HL-60 (cell line): ENCODE measurements around the gene DCAF15.

ENCODE experiments used
- GABPA ChIP-seq: IDR thresholded peaks from 2 replicates; pipeline ENCODE4 v1.6.1; 2012; ENCODE audit warnings: low read depth
- POLR2AphosphoS5 ChIP-seq: IDR thresholded peaks from 2 replicates; pipeline ENCODE4 v1.6.1; 2012; ENCODE audit warnings: low read depth
- TF ChIP-seq, protein P1 (sequence below): IDR thresholded peaks from one replicate; pipeline ENCODE4 v1.5.1; 2011; ENCODE audit warnings: low read length, control low read depth, inconsistent platforms; ENCODE audit not compliant: insufficient read depth
- TF ChIP-seq, protein P2 (sequence below): IDR thresholded peaks from 2 replicates; pipeline ENCODE4 v1.6.1; 2012; ENCODE audit warnings: low read depth; ENCODE audit not compliant: insufficient replicate concordance

DNA sequence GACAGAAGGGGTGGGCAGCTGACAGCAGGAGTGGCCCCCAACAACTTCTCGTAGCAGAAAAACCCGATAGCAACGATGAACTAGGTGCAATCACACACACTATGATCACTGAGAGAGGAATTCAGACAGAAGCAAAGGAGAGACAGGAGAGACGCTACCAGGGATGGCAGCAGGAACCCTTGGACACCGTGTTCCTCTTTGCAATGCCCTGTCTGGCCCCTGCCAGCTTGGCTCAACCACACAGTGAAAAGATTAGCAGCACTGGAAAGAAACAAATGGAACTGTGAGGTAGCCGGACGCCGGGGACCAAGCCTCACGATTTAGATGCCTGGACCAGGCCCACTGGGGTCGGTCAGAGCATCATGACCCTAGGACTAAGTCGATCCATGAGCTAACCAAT is 23.6 kb downstream of the DCAF15 start:
- TF ChIP-seq, protein P1, sequence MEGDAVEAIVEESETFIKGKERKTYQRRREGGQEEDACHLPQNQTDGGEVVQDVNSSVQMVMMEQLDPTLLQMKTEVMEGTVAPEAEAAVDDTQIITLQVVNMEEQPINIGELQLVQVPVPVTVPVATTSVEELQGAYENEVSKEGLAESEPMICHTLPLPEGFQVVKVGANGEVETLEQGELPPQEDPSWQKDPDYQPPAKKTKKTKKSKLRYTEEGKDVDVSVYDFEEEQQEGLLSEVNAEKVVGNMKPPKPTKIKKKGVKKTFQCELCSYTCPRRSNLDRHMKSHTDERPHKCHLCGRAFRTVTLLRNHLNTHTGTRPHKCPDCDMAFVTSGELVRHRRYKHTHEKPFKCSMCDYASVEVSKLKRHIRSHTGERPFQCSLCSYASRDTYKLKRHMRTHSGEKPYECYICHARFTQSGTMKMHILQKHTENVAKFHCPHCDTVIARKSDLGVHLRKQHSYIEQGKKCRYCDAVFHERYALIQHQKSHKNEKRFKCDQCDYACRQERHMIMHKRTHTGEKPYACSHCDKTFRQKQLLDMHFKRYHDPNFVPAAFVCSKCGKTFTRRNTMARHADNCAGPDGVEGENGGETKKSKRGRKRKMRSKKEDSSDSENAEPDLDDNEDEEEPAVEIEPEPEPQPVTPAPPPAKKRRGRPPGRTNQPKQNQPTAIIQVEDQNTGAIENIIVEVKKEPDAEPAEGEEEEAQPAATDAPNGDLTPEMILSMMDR: no peak
- TF ChIP-seq POLR2AphosphoS5 (no peak), GABPA (no peak)
- TF ChIP-seq, protein P2, sequence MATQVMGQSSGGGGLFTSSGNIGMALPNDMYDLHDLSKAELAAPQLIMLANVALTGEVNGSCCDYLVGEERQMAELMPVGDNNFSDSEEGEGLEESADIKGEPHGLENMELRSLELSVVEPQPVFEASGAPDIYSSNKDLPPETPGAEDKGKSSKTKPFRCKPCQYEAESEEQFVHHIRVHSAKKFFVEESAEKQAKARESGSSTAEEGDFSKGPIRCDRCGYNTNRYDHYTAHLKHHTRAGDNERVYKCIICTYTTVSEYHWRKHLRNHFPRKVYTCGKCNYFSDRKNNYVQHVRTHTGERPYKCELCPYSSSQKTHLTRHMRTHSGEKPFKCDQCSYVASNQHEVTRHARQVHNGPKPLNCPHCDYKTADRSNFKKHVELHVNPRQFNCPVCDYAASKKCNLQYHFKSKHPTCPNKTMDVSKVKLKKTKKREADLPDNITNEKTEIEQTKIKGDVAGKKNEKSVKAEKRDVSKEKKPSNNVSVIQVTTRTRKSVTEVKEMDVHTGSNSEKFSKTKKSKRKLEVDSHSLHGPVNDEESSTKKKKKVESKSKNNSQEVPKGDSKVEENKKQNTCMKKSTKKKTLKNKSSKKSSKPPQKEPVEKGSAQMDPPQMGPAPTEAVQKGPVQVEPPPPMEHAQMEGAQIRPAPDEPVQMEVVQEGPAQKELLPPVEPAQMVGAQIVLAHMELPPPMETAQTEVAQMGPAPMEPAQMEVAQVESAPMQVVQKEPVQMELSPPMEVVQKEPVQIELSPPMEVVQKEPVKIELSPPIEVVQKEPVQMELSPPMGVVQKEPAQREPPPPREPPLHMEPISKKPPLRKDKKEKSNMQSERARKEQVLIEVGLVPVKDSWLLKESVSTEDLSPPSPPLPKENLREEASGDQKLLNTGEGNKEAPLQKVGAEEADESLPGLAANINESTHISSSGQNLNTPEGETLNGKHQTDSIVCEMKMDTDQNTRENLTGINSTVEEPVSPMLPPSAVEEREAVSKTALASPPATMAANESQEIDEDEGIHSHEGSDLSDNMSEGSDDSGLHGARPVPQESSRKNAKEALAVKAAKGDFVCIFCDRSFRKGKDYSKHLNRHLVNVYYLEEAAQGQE: no peak
